BE2C (cell line): ENCODE results near the gene TCF4.

Source experiments
- DNase-seq: peaks from one replicate; pipeline ENCODE4 v3.0.0-alpha.2; 2020
- H3K27me3 ChIP-seq: fragments of 250-450 bp; sonication (Bioruptor Pico); 2 replicates; pipeline ENCODE4 v1.5.1; 2020; ENCODE audit warnings: mild to moderate bottlenecking
- H3K36me3 ChIP-seq: fragments of 250-450 bp; sonication (Bioruptor Pico); 2 replicates; pipeline ENCODE4 v1.5.1; 2020; ENCODE audit warnings: mild to moderate bottlenecking
- H3K4me1 ChIP-seq: fragments of 250-450 bp; sonication (Bioruptor Pico); 2 replicates; pipeline ENCODE4 v1.5.1; 2020
- H3K4me3 ChIP-seq: 2 replicates; pipeline ENCODE4 v1.5.1; 2011; ENCODE audit warnings: low read depth, low read length
- H3K9me3 ChIP-seq: fragments of 250-450 bp; sonication (Bioruptor Pico); 2 replicates; pipeline ENCODE4 v1.5.1; 2020
- TF ChIP-seq, protein P1 (sequence below): IDR thresholded peaks from 2 replicates; pipeline ENCODE4 v1.5.1; 2012; ENCODE audit warnings: mild to moderate bottlenecking, low read depth, low read length

The TCF4 gene

DNA sequence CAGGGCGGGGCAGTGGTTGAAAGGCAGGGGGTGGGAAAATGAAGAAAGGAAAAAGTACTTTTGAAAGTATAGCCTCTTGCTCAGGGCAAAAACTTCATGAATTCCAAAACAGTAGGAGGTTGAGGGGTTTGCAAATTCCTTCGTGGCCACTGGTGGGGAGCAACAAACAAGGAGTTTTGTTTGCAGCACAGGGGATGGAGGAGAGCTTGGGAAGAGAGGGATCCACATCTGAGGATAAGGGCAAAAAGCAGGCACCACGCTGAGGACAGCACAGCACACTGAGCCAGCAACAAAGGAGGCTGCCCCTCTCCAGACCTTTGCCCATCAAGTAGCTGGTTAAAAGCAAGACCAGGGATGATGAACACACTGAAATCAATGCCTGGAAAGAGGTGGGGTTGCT lies 148.9 kb downstream of the TCF4 start:
- Histone ChIP-seq H3K27me3 (no peaks in the 10 kb centered on the region), H3K4me1 (peaks cover 3% of the 10 kb centered on the region), H3K9me3 (no peaks in the 10 kb centered on the region), H3K36me3 (no peaks in the 10 kb centered on the region), H3K4me3 (no peak overlapping the region)
- no peak for DNase-seq
- TF ChIP-seq, protein P1, sequence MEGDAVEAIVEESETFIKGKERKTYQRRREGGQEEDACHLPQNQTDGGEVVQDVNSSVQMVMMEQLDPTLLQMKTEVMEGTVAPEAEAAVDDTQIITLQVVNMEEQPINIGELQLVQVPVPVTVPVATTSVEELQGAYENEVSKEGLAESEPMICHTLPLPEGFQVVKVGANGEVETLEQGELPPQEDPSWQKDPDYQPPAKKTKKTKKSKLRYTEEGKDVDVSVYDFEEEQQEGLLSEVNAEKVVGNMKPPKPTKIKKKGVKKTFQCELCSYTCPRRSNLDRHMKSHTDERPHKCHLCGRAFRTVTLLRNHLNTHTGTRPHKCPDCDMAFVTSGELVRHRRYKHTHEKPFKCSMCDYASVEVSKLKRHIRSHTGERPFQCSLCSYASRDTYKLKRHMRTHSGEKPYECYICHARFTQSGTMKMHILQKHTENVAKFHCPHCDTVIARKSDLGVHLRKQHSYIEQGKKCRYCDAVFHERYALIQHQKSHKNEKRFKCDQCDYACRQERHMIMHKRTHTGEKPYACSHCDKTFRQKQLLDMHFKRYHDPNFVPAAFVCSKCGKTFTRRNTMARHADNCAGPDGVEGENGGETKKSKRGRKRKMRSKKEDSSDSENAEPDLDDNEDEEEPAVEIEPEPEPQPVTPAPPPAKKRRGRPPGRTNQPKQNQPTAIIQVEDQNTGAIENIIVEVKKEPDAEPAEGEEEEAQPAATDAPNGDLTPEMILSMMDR, result no peak

DNA sequence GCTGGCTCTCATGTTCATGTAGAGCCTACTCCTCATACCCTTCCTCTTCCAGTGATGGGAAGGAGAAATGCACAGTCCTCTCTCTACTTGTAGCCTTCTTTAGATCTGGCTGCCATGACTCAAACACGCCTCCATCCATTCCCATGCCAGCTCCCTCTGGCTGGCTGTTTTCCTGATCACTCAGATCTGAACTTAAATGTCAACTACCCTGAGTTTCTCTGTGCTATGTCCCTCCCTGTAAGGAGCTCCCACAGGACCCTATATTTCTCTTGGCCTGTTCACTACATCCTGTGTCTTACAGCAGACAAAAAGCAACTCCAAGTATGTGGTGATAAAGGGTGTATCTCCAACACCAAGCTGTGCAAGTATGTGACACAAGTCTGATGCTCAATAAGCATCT lies 152.4 kb downstream of the TCF4 start:
- H3K4me1 ChIP-seq, result peaks cover 6% of the 10 kb centered on the region
- H3K4me3 ChIP-seq, result no peak overlapping the region
- TF ChIP-seq, protein P1, result no peak
- no peaks in the 10 kb centered on the region for H3K36me3 ChIP-seq
- no peaks in the 10 kb centered on the region for H3K27me3 ChIP-seq
- H3K9me3 ChIP-seq, result no peaks in the 10 kb centered on the region
- DNase-seq, result no peak

GRCh38 chr18:55433648-55434047 lies 154.3 kb downstream of the TCF4 start:
- DNase-seq, result no peak
- peaks cover 6% of the 10 kb centered on the region for H3K4me1 ChIP-seq
- H3K9me3 ChIP-seq, result no peaks in the 10 kb centered on the region
- TF ChIP-seq, protein P1, result no peak
- H3K27me3 ChIP-seq, result no peaks in the 10 kb centered on the region
- no peaks in the 10 kb centered on the region for H3K36me3 ChIP-seq
- peak overlapping the region; percentile 17; the same call in 1 of the 2 replicates for H3K4me3 ChIP-seq

- H3K4me1 ChIP-seq, result peaks cover 6% of the 10 kb centered on the region
- H3K9me3 ChIP-seq, result no peaks in the 10 kb centered on the region
- no peaks in the 10 kb centered on the region for H3K36me3 ChIP-seq
- no peaks in the 10 kb centered on the region for H3K27me3 ChIP-seq
- H3K4me3 ChIP-seq, result no peak overlapping the region; the same call in 1 of the 2 replicates
- no peak for DNase-seq
- TF ChIP-seq, protein P1, result no peak
These were observed 154.9 kb downstream of the TCF4 start for GRCh38 chr18:55433140-55433539.

- no peaks in the 10 kb centered on the region for H3K36me3 ChIP-seq
- no peaks in the 10 kb centered on the region for H3K9me3 ChIP-seq
- H3K27me3 ChIP-seq, result no peaks in the 10 kb centered on the region
- TF ChIP-seq, protein P1, result no peak
- no peak overlapping the region for H3K4me3 ChIP-seq
- DNase-seq, result no peak
- H3K4me1 ChIP-seq, result peaks cover 6% of the 10 kb centered on the region
These were observed 155.5 kb downstream of the TCF4 start for GRCh38 chr18:55432307-55433040.

DNA sequence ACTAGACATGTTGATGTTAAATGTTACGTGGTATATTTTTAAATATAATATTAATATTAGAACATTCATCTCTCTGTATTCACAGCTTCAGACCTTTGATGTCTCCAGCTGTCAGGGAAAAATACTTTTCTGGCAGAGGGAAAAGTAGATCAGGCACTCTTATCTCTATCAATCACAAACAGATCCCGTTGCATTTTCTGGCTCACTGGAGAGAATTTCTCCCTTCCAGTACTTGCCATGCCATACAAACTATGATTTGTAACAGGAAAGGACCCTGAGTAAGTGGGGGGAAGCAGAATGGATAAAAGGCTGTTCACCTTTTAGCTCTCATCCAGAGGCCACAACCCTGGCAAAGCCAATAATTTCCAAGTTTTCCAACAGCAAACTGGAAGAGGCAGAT lies 158.0 kb downstream of the TCF4 start:
- H3K9me3 ChIP-seq, result no peaks in the 10 kb centered on the region
- TF ChIP-seq, protein P1, result no peak
- no peaks in the 10 kb centered on the region for H3K27me3 ChIP-seq
- H3K4me1 ChIP-seq, result peaks cover 3% of the 10 kb centered on the region
- no peak for DNase-seq
- no peak overlapping the region for H3K4me3 ChIP-seq
- no peaks in the 10 kb centered on the region for H3K36me3 ChIP-seq
